IMR-90 (cell line): ENCODE data around the gene BNIP3. TPM values are rescaled to one million over a fixed set of nuclear protein-coding genes. Genes with fewer than 3 reads are reported as not detected.
"Not testable (repeated sequence)": the region's sequence is repeated elsewhere in the genome, so short reads cannot be mapped to it uniquely, and the experiment has no call there.

Source experiments
- ATAC-seq: fragments of 200-7000 bp; cut with Tn5 transposase; 2 replicates; pipeline ENCODE4 v1.9.1; 2020; ENCODE audit warnings: low read depth, mild to moderate bottlenecking, moderate library complexity
- BruUV-seq: library from RNA; stranded (reverse); fragments of 400-500 nt; replicated peaks from 2 replicates; lab custom pipeline; 2021; lab: Mats Ljungman, UMichigan
- CTCF ChIA-PET: fragments of 300-600 bp; formaldehyde crosslinking; extraction: SDS; loops from one replicate; lab custom pipeline; 2021; ENCODE audit warnings: antibody characterized with exemption; lab: Yijun Ruan, JAX
- POLR2A ChIA-PET: fragments of 300-600 bp; sonication (Branson Sonifier 250); formaldehyde crosslinking; loops from one replicate; lab custom pipeline; 2022; ENCODE audit warnings: antibody characterized with exemption; ENCODE audit not compliant: unreplicated experiment; lab: Charles Lee
- DNase-seq: peaks from one replicate; pipeline ENCODE4 v3.0.0; 2013
- H2AFZ ChIP-seq: replicated peaks from 2 replicates; pipeline ENCODE3; 2013; ENCODE audit warnings: low read length, mild to moderate bottlenecking; ENCODE audit not compliant: poor library complexity
- H2AK5ac ChIP-seq: 2 replicates; pipeline ENCODE4 v1.6.1; 2013; ENCODE audit warnings: low read depth, low read length, inconsistent platforms
- H2AK9ac ChIP-seq: replicated peaks from 2 replicates; pipeline ENCODE3; 2013; ENCODE audit warnings: mild to moderate bottlenecking, low read depth, low read length, moderate library complexity; ENCODE audit not compliant: poor library complexity
- H2BK120ac ChIP-seq: 2 replicates; pipeline ENCODE4 v1.6.1; 2013; ENCODE audit warnings: low read depth, low read length, inconsistent platforms
- H2BK15ac ChIP-seq: 3 replicates; pipeline ENCODE4 v1.6.1; 2013; ENCODE audit warnings: low read depth, low read length, inconsistent platforms
- H2BK20ac ChIP-seq: 2 replicates; pipeline ENCODE4 v1.6.1; 2013; ENCODE audit warnings: low read depth, mild to moderate bottlenecking, inconsistent platforms, low read length, moderate library complexity
- H2BK5ac ChIP-seq: 2 replicates; pipeline ENCODE4 v1.6.1; 2013; ENCODE audit warnings: mild to moderate bottlenecking, low read depth, low read length, inconsistent platforms; ENCODE audit not compliant: poor library complexity, severe bottlenecking
- H3K14ac ChIP-seq: replicated peaks from 2 replicates; pipeline ENCODE4 v1.6.1; 2013; ENCODE audit warnings: low read depth, low read length, inconsistent platforms
- H3K18ac ChIP-seq: 2 replicates; pipeline ENCODE4 v1.6.1; 2013; ENCODE audit warnings: low read depth, low read length, control low read depth
- H3K23ac ChIP-seq: 2 replicates; pipeline ENCODE4 v1.6.1; 2013; ENCODE audit warnings: low read depth, low read length, inconsistent platforms
- H3K27ac ChIP-seq: 2 replicates; pipeline ENCODE4 v1.5.1; 2013; ENCODE audit warnings: mild to moderate bottlenecking, control low read depth, low read length; ENCODE audit not compliant: insufficient read depth
- H3K27me3 ChIP-seq: 2 replicates; pipeline ENCODE4 v1.6.1; 2013; ENCODE audit warnings: low read length; ENCODE audit not compliant: control insufficient read depth, insufficient read depth
- H3K36me3 ChIP-seq: 2 replicates; pipeline ENCODE4 v1.6.1; 2013; ENCODE audit warnings: low read length, mixed read lengths; ENCODE audit not compliant: control insufficient read depth, insufficient read depth
- H3K4ac ChIP-seq: 2 replicates; pipeline ENCODE4 v1.6.1; 2013; ENCODE audit warnings: low read depth, low read length, inconsistent platforms
- H3K4me1 ChIP-seq: 2 replicates; pipeline ENCODE4 v1.6.1; 2013; ENCODE audit warnings: low read length, mixed read lengths; ENCODE audit not compliant: control insufficient read depth, insufficient read depth
- H3K4me2 ChIP-seq: 2 replicates; pipeline ENCODE4 v1.6.1; 2013; ENCODE audit warnings: low read depth, mild to moderate bottlenecking, control low read depth, low read length, moderate library complexity
- H3K4me3 ChIP-seq: 2 replicates; pipeline ENCODE4 v1.5.1; 2013; ENCODE audit warnings: low read depth, mild to moderate bottlenecking, control low read depth, low read length, moderate library complexity; ENCODE audit not compliant: insufficient read depth
- H3K56ac ChIP-seq: 2 replicates; pipeline ENCODE4 v1.6.1; 2013; ENCODE audit warnings: low read length, inconsistent platforms; ENCODE audit not compliant: insufficient read depth; ENCODE audit errors: extremely low read depth
- H3K79me1 ChIP-seq, 2 experiments: 2 replicates each; pipeline ENCODE4 v1.6.1; 2013; ENCODE audit warnings: low read length in 2 of 2, inconsistent platforms in 1 of 2, low read depth in 1 of 2
- H3K9ac ChIP-seq: 2 replicates; pipeline ENCODE4 v1.6.1; 2013; ENCODE audit warnings: low read depth, low read length, control low read depth
- H3K9me1 ChIP-seq: 2 replicates; pipeline ENCODE4 v1.6.1; 2013; ENCODE audit warnings: low read length, inconsistent platforms; ENCODE audit not compliant: insufficient read depth
- H3K9me3 ChIP-seq: 2 replicates; pipeline ENCODE4 v1.6.1; 2013; ENCODE audit warnings: low read length; ENCODE audit not compliant: control insufficient read depth, insufficient read depth
- H4K20me1 ChIP-seq: 2 replicates; pipeline ENCODE4 v1.6.1; 2013; ENCODE audit warnings: low read length, inconsistent platforms; ENCODE audit not compliant: insufficient read depth
- H4K5ac ChIP-seq: 2 replicates; pipeline ENCODE4 v1.6.1; 2013; ENCODE audit warnings: mild to moderate bottlenecking, low read depth, low read length, control low read depth
- H4K8ac ChIP-seq, 2 experiments: 2 replicates each; pipeline ENCODE4 v1.6.1; 2013; ENCODE audit warnings: low read depth in 2 of 2, low read length in 2 of 2, control low read depth in 1 of 2, inconsistent platforms in 1 of 2
- H4K91ac ChIP-seq: 2 replicates; pipeline ENCODE4 v1.6.1; 2013; ENCODE audit warnings: low read depth, low read length, inconsistent platforms; ENCODE audit not compliant: insufficient read depth
- CEBPB ChIP-seq: IDR thresholded peaks from 2 replicates; pipeline ENCODE4 v1.6.1; 2012; ENCODE audit warnings: low read depth, low read length, improper control_type of control experiment
- MAZ ChIP-seq: IDR thresholded peaks from 2 replicates; pipeline ENCODE4 v1.6.1; 2012; ENCODE audit warnings: low read depth, mild to moderate bottlenecking, low read length, improper control_type of control experiment, moderate library complexity, borderline replicate concordance
- WGBS, 2 experiments: methylation state at CpG; one replicate each; pipeline versions ENCODE4 v1.1.5 to v1.1.7; 2013; ENCODE audit warnings: missing lambda C conversion rate in 2 of 2; ENCODE audit not compliant: insufficient read length in 1 of 2; ENCODE audit errors: extremely low coverage in 2 of 2; 5-methylcytosine and 5-hydroxymethylcytosine counted together
- dilution Hi-C: fragments of 300-500 bp; cut with HindIII; formaldehyde crosslinking; loops from one replicate; pipeline ENCODE4 v1.14.3; 2018; ENCODE audit warnings: low sequenced_read_pairs; ENCODE audit not compliant: unreplicated experiment
- in situ Hi-C: fragments of 300-500 bp; cut with MboI; formaldehyde crosslinking; loops from 3 replicates; pipeline ENCODE4 v1.14.3; 2019; ENCODE audit warnings: low sequenced_read_pairs, inconsistent platforms, mixed read lengths
- intact Hi-C: fragments of 100-400 bp; cut with micrococcal nuclease; formaldehyde crosslinking; loops from 2 replicates; pipeline ENCODE4 v1.10.0; 2022
- polyA plus RNA-seq, 3 experiments: library from polyadenylated mRNA; depleted of rRNA; stranded (reverse); fragments of >200 nt; gene quantifications; 2 replicates each; pipeline ENCODE4 v1.2.3, GENCODE V29; 2012; ENCODE audit warnings: low replicate concordance in 1 of 3
- total RNA-seq: library from RNA; depleted of rRNA; stranded (reverse); fragments of >200 nt; gene quantifications from 2 replicates; pipeline ENCODE4 v1.2.3, GENCODE V29; 2012
- TF ChIP-seq, protein P1 (sequence below): fragments of 150-350 bp; IDR thresholded peaks from 2 replicates; pipeline ENCODE4 v1.6.1; 2016; ENCODE audit warnings: low read depth, mild to moderate bottlenecking, low read length, moderate library complexity, borderline replicate concordance

Gene BNIP3
- total and polyA plus RNA-seq, 2 of the 4 experiments (the other 2 are of a cell fraction): 134 to 211 TPM

GRCh38 chr10:131920151-131920550 lies 61.6 kb downstream of the BNIP3 start:
- DNase-seq (no peak), ATAC-seq (no peak)
- Histone ChIP-seq H3K4me3 (no peak overlapping the region), H2AK5ac (no peak overlapping the region), H3K36me3 (no peaks in the 10 kb centered on the region), H4K20me1 (peaks cover 41% of the 10 kb centered on the region), H3K4me1 (peaks cover 2% of the 10 kb centered on the region; the same call in 1 of the 2 replicates), H3K9me3 (no peaks in the 10 kb centered on the region), H3K18ac (no peak overlapping the region), H3K56ac (no peak overlapping the region), H2BK120ac (no peak overlapping the region), H3K14ac (no peak overlapping the region), H2BK20ac (no peak overlapping the region), H2AK9ac (no peak overlapping the region), H3K4me2 (no peak overlapping the region), H4K8ac (no peak overlapping the region), H3K27me3 (no peaks in the 10 kb centered on the region), H2AFZ (no peak overlapping the region), H3K27ac (no peak overlapping the region), H2BK15ac (no peak overlapping the region), H3K9ac (no peak overlapping the region), H3K79me1 (peaks cover 22 to 52% of the 10 kb centered on the region in 2 experiments), H4K5ac (no peak overlapping the region), H2BK5ac (no peak overlapping the region), H3K23ac (no peak overlapping the region), H4K91ac (no peak overlapping the region), H3K9me1 (peaks cover 6% of the 10 kb centered on the region; the same call in 1 of the 2 replicates), H3K4ac (no peak overlapping the region)
- in situ Hi-C loops: no loop called here
- intact Hi-C loops: no loop called here
- no TSS peak for BruUV-seq
- ChIA-PET POLR2A (no interaction called here), CTCF (interaction anchor here (0.6 kb wide), 1 partner anchor 8 kb away, joined by 3 read pairs; no protein-coding TSS in a partner anchor)
- dilution Hi-C loops: no loop called here
- TF ChIP-seq CEBPB: no peak
- no peak for TF ChIP-seq MAZ
- TF ChIP-seq, protein P1, sequence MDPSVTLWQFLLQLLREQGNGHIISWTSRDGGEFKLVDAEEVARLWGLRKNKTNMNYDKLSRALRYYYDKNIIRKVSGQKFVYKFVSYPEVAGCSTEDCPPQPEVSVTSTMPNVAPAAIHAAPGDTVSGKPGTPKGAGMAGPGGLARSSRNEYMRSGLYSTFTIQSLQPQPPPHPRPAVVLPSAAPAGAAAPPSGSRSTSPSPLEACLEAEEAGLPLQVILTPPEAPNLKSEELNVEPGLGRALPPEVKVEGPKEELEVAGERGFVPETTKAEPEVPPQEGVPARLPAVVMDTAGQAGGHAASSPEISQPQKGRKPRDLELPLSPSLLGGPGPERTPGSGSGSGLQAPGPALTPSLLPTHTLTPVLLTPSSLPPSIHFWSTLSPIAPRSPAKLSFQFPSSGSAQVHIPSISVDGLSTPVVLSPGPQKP: no peak
- WGBS, 2 experiments: 97% methylated on average over 7 of the region's 11 CpGs; no CpG with 5 or more reads in 1 of the 2 experiments

DNA sequence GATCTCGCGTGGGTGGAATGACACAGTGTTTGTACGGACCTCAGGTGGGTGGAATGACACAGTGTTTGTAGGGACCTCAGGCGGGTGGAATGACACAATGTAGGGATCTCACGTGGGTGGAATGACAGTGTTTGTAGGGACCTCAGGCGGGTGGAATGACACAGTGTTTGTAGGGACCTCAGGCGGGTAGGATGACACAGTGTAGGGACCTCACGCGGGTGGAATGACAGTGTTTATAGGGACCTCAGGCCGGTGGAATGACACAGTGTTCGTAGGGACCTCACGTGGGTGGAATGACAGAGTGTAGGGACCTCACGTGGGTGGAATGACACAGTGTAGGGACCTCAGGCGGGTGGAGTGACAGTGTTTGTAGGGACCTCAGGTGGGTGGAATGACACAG lies 62.3 kb downstream of the BNIP3 start:
- H3K4me2 ChIP-seq, H2BK5ac ChIP-seq, H4K91ac ChIP-seq, H3K27me3 ChIP-seq, H3K23ac ChIP-seq, intact Hi-C loops, H3K14ac ChIP-seq, H2AK5ac ChIP-seq, H3K4me1 ChIP-seq, H3K9ac ChIP-seq, DNase-seq, H2BK20ac ChIP-seq, H3K4ac ChIP-seq, H3K4me3 ChIP-seq, H3K27ac ChIP-seq, dilution Hi-C loops, H2AK9ac ChIP-seq, in situ Hi-C loops, H3K36me3 ChIP-seq, H4K5ac ChIP-seq, H3K18ac ChIP-seq, H4K8ac ChIP-seq, H2AFZ ChIP-seq, ATAC-seq, H3K9me1 ChIP-seq, H2BK120ac ChIP-seq, H3K56ac ChIP-seq, BruUV-seq, CTCF ChIA-PET, POLR2A ChIA-PET, H2BK15ac ChIP-seq, H3K9me3 ChIP-seq: not testable (repeated sequence)
- WGBS, 2 experiments: 92% methylated on average over 13 of the region's 14 CpGs; no CpG with 5 or more reads in 1 of the 2 experiments
- Histone ChIP-seq H3K79me1 (peaks cover 24 to 55% of the 10 kb centered on the region in 2 experiments), H4K20me1 (peaks cover 44% of the 10 kb centered on the region)
